Testis (tissue), 2 donors: ENCODE data around the gene RIMS3.

Experiments used
- POLR2A ChIP-seq: fragments of 450-650 bp; IDR thresholded peaks from one replicate; pipeline ENCODE4 v1.6.1; 2017; ENCODE audit warnings: antibody characterized with exemption, mild to moderate bottlenecking, moderate library complexity
- TF ChIP-seq, protein P1 (sequence below), 3 experiments: fragments of 450-650 bp in 2 of 3; fragments of 200-600 bp in 1 of 3; sonication (generic) in 1 of 3; IDR thresholded peaks; one replicate each; pipeline ENCODE4 v1.5.1; 2016 to 2019; ENCODE audit warnings: antibody characterized with exemption in 3 of 3, mild to moderate bottlenecking in 2 of 3, moderate library complexity in 1 of 3

- TF ChIP-seq POLR2A: no peak
- TF ChIP-seq, protein P1, sequence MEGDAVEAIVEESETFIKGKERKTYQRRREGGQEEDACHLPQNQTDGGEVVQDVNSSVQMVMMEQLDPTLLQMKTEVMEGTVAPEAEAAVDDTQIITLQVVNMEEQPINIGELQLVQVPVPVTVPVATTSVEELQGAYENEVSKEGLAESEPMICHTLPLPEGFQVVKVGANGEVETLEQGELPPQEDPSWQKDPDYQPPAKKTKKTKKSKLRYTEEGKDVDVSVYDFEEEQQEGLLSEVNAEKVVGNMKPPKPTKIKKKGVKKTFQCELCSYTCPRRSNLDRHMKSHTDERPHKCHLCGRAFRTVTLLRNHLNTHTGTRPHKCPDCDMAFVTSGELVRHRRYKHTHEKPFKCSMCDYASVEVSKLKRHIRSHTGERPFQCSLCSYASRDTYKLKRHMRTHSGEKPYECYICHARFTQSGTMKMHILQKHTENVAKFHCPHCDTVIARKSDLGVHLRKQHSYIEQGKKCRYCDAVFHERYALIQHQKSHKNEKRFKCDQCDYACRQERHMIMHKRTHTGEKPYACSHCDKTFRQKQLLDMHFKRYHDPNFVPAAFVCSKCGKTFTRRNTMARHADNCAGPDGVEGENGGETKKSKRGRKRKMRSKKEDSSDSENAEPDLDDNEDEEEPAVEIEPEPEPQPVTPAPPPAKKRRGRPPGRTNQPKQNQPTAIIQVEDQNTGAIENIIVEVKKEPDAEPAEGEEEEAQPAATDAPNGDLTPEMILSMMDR (IDR thresholded peaks at IDR 0.05): no peak
Observed at GRCh38 chr1:40704817-40705733, 39.6 kb upstream of the RIMS3 start.
